K562 (cell line): ENCODE measurements around the gene MYMK. TPM values are rescaled to one million over a fixed set of nuclear protein-coding genes. Genes with fewer than 3 reads are reported as not detected.
A peak's percentile ranks its signal among the peaks of the same experiment; 100 is the strongest.

ENCODE experiments used
- CREM ChIP-seq: IDR thresholded peaks from 2 replicates; pipeline ENCODE4 v1.6.1; 2014; ENCODE audit warnings: antibody characterized with exemption, low read depth
- ETS1 ChIP-seq: conservative IDR thresholded peaks from 2 replicates; pipeline ENCODE4 v1.6.1; 2011; ENCODE audit warnings: low read depth, mild to moderate bottlenecking, low read length; ENCODE audit not compliant: control insufficient read depth
- FOXM1 ChIP-seq, 2 experiments: fragments of 450-650 bp in 1 of 2; sonication (generic) in 1 of 2; formaldehyde crosslinking in 1 of 2; IDR thresholded peaks; 2 replicates each; pipeline versions ENCODE4 v1.6.1 to v1.9.0; 2017 to 2022; ENCODE audit warnings: low read depth in 2 of 2, mild to moderate bottlenecking in 2 of 2, missing genetic modification reagents in 1 of 2, moderate library complexity in 1 of 2
- GATAD2A ChIP-seq: fragments of 450-650 bp; IDR thresholded peaks from 2 replicates; pipeline ENCODE4 v1.6.1; 2017
- HDAC8 ChIP-seq: fragments of 450-650 bp; IDR thresholded peaks from 2 replicates; pipeline ENCODE4 v1.6.1; 2016; ENCODE audit warnings: mild to moderate bottlenecking, missing genetic modification characterization, moderate library complexity, missing compliant biosample characterization
- HNRNPH1 ChIP-seq: fragments of 200-400 bp; formaldehyde crosslinking; optimal IDR thresholded peaks from 2 replicates; pipeline ENCODE3; 2017; ENCODE audit warnings: low read depth, mild to moderate bottlenecking, low read length, moderate library complexity
- MEF2D ChIP-seq: conservative IDR thresholded peaks from 2 replicates; pipeline ENCODE4 v1.6.1; 2016; ENCODE audit warnings: low read depth, missing genetic modification characterization, missing compliant biosample characterization
- NR2C1 ChIP-seq, 2 experiments: fragments of 450-650 bp; IDR thresholded peaks; 2 replicates each; pipeline ENCODE4 v1.6.1; 2017; ENCODE audit warnings: mild to moderate bottlenecking in 2 of 2, antibody characterized with exemption in 1 of 2, inconsistent platforms in 1 of 2, missing compliant biosample characterization in 1 of 2, missing genetic modification characterization in 1 of 2
- PCBP1 ChIP-seq: fragments of 200-400 bp; formaldehyde crosslinking; IDR thresholded peaks from 2 replicates; pipeline ENCODE4 v1.6.1; 2018; ENCODE audit warnings: mild to moderate bottlenecking, low read depth, low read length; ENCODE audit not compliant: poor library complexity, severe bottlenecking
- PHF21A ChIP-seq: fragments of 450-650 bp; IDR thresholded peaks from 2 replicates; pipeline ENCODE4 v1.6.1; 2017; ENCODE audit warnings: low read depth, borderline replicate concordance
- POU5F1 ChIP-seq: fragments of 150-350 bp; IDR thresholded peaks from 2 replicates; pipeline ENCODE4 v1.6.1; 2014; ENCODE audit warnings: borderline replicate concordance, low read length, low read depth, mild to moderate bottlenecking; ENCODE audit not compliant: partially characterized antibody
- RERE ChIP-seq: sonication (generic); formaldehyde crosslinking; IDR thresholded peaks from 2 replicates; pipeline ENCODE4 v1.8.0; 2023; ENCODE audit warnings: missing genetic modification reagents, mild to moderate bottlenecking, borderline replicate concordance
- SRSF9 ChIP-seq: fragments of 200-400 bp; formaldehyde crosslinking; IDR thresholded peaks from 2 replicates; pipeline ENCODE4 v1.6.1; 2017; ENCODE audit warnings: low read depth, low read length, borderline replicate concordance
- YBX1 ChIP-seq: fragments of 450-650 bp; IDR thresholded peaks from 2 replicates; pipeline ENCODE4 v1.7.1; 2016; ENCODE audit warnings: mild to moderate bottlenecking
- ZNF121 ChIP-seq: sonication (generic); formaldehyde crosslinking; conservative IDR thresholded peaks from 2 replicates; pipeline ENCODE4 v1.8.0; 2022; ENCODE audit warnings: missing genetic modification reagents
- ZNF445 ChIP-seq: fragments of 250-450 bp; sonication (Bioruptor Pico); IDR thresholded peaks from 2 replicates; pipeline ENCODE4 v1.4.0; 2020; ENCODE audit warnings: low read depth, mild to moderate bottlenecking, moderate library complexity
- ZNF830 ChIP-seq: fragments of 250-450 bp; sonication (Bioruptor Pico); IDR thresholded peaks from 2 replicates; pipeline ENCODE4 v1.5.0; 2021; ENCODE audit warnings: mild to moderate bottlenecking
- polyA plus RNA-seq, 8 experiments: library from polyadenylated mRNA; depleted of rRNA in 4 of 8; stranded (reverse) in 5 of 8; unstranded in 3 of 8; fragments of >200 nt; fragmentation: Nextera tagmentation in 2 of 8; fragmentation: Illumina TruSeq in 1 of 8; extraction: Ambion mirVana in 2 of 8; extraction: Trizol in 1 of 8; gene quantifications; 2 replicates each; pipeline versions ENCODE4 v1.2.1 to v1.2.3, GENCODE V29; 2011 to 2014; ENCODE audit warnings: inconsistent platforms in 1 of 8, missing spikeins in 1 of 8
- total RNA-seq, 7 experiments: library from RNA; depleted of rRNA in 6 of 7; stranded (reverse); fragments of >200 nt in 6 of 7; fragmentation: Illumina TruSeq in 2 of 7; extraction: Trizol in 2 of 7; gene quantifications; 2 replicates each; pipeline versions ENCODE4 v1.2.1 to v1.2.3, GENCODE V29; 2011 to 2021; ENCODE audit warnings: low replicate concordance in 1 of 7
- TF ChIP-seq, protein P1 (sequence below): IDR thresholded peaks from 2 replicates; pipeline ENCODE4 v1.6.1; 2011; ENCODE audit warnings: borderline replicate concordance, low read depth, mild to moderate bottlenecking, moderate library complexity, low read length; ENCODE audit not compliant: insufficient read depth, poor library complexity, severe bottlenecking

The MYMK gene
- total and polyA plus RNA-seq, 9 of the 15 experiments (the other 6 are each of a cell fraction or from before 2014, with no cell fraction given) = not detected

GRCh38 chr9:133505901-133506652 is 18.7 kb downstream of the MYMK start (continued):
- TF ChIP-seq FOXM1 (IDR thresholded peaks at IDR 0.05; ENCODE audit: low read depth) = no peak
- no peak for TF ChIP-seq FOXM1 (CRISPR knock-in tag; IDR thresholded peaks at IDR 0.05; ENCODE audit: low read depth)
- peak; percentile 46 for TF ChIP-seq CREM
- no peak for TF ChIP-seq NR2C1 (IDR thresholded peaks at IDR 0.05)
- no peak for TF ChIP-seq NR2C1 (tag; IDR thresholded peaks at IDR 0.05)
- TF ChIP-seq POU5F1 = no peak
- TF ChIP-seq PCBP1 = peak; percentile 53
- TF ChIP-seq ZNF830 (CRISPR knock-in tag) = no peak
- TF ChIP-seq SRSF9 = no peak
- no peak for TF ChIP-seq HDAC8 (tag)
- TF ChIP-seq MEF2D = 0 out of 2 replicates have a peak, but pooled peaks have one; percentile 16
- TF ChIP-seq, protein P1, sequence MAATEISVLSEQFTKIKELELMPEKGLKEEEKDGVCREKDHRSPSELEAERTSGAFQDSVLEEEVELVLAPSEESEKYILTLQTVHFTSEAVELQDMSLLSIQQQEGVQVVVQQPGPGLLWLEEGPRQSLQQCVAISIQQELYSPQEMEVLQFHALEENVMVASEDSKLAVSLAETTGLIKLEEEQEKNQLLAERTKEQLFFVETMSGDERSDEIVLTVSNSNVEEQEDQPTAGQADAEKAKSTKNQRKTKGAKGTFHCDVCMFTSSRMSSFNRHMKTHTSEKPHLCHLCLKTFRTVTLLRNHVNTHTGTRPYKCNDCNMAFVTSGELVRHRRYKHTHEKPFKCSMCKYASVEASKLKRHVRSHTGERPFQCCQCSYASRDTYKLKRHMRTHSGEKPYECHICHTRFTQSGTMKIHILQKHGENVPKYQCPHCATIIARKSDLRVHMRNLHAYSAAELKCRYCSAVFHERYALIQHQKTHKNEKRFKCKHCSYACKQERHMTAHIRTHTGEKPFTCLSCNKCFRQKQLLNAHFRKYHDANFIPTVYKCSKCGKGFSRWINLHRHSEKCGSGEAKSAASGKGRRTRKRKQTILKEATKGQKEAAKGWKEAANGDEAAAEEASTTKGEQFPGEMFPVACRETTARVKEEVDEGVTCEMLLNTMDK = no peak
- no peak for TF ChIP-seq GATAD2A
- 0 out of 2 replicates have a peak, but pooled peaks have one; percentile 72 for TF ChIP-seq ETS1
- no peak for TF ChIP-seq PHF21A
- TF ChIP-seq ZNF445 (CRISPR knock-in tag) = no peak
- no peak for TF ChIP-seq ZNF121
- no peak for TF ChIP-seq YBX1
- no peak for TF ChIP-seq HNRNPH1
- TF ChIP-seq RERE = no peak
